Fibroblast of the aortic adventitia (primary cell): ENCODE data around the gene TRAF3IP1. TPM values are rescaled to one million over a fixed set of nuclear protein-coding genes. Genes with fewer than 3 reads are reported as not detected.
A peak's percentile ranks its signal among the peaks of the same experiment; 100 is the strongest.
"Not testable (repeated sequence)": the region's sequence is repeated elsewhere in the genome, so short reads cannot be mapped to it uniquely, and the experiment has no call there.

Experiments
- DNase-seq: peaks from one replicate; pipeline ENCODE4 v3.0.0-alpha.2; 2010; ENCODE audit warnings: low read depth
- H3K4me3 ChIP-seq: 2 replicates; pipeline ENCODE4 v1.5.1; 2011; ENCODE audit warnings: low read depth, mild to moderate bottlenecking, control low read depth, low read length, moderate library complexity
- CTCF ChIP-seq: IDR thresholded peaks from 2 replicates; pipeline ENCODE4 v1.5.1; 2011; ENCODE audit warnings: mild to moderate bottlenecking, low read length, control low read depth, inconsistent platforms; ENCODE audit not compliant: insufficient read depth
- total RNA-seq: library from RNA; depleted of rRNA; stranded (reverse); fragments of >200 nt; gene quantifications from 2 replicates; pipeline ENCODE4 v1.2.3, GENCODE V29; 2012; ENCODE audit warnings: low replicate concordance

The TRAF3IP1 gene, protein sequence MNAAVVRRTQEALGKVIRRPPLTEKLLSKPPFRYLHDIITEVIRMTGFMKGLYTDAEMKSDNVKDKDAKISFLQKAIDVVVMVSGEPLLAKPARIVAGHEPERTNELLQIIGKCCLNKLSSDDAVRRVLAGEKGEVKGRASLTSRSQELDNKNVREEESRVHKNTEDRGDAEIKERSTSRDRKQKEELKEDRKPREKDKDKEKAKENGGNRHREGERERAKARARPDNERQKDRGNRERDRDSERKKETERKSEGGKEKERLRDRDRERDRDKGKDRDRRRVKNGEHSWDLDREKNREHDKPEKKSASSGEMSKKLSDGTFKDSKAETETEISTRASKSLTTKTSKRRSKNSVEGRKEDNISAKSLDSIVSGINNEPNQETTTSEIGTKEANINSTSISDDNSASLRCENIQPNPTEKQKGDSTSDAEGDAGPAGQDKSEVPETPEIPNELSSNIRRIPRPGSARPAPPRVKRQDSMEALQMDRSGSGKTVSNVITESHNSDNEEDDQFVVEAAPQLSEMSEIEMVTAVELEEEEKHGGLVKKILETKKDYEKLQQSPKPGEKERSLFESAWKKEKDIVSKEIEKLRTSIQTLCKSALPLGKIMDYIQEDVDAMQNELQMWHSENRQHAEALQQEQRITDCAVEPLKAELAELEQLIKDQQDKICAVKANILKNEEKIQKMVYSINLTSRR
- 8.4 and 15.9 TPM in 2 replicates for total RNA-seq

GRCh38 chr2:238320246-238320647 is at the start of gene TRAF3IP1:
TSS of gene TRAF3IP1 (plus strand) at chr2:238320518. CDS start at chr2:238320663, 145 bp downstream.
- no peak for TF ChIP-seq CTCF
- H3K4me3 ChIP-seq, result peak within 1 kb of the TSS; percentile 79
- DNase-seq, result peak; percentile 86

GRCh38 chr2:238270606-238271005 is 49.7 kb upstream of the TRAF3IP1 start:
- no peak overlapping the region for H3K4me3 ChIP-seq
- no peak for DNase-seq
- no peak for TF ChIP-seq CTCF

GRCh38 chr2:238271061-238271554 is 49.2 kb upstream of the TRAF3IP1 start:
- H3K4me3 ChIP-seq, result no peak overlapping the region
- no peak for DNase-seq
- no peak for TF ChIP-seq CTCF

- H3K4me3 ChIP-seq, DNase-seq: not testable (repeated sequence)
Measured at GRCh38 chr2:238271686-238272085, 48.6 kb upstream of the TRAF3IP1 start.

DNA sequence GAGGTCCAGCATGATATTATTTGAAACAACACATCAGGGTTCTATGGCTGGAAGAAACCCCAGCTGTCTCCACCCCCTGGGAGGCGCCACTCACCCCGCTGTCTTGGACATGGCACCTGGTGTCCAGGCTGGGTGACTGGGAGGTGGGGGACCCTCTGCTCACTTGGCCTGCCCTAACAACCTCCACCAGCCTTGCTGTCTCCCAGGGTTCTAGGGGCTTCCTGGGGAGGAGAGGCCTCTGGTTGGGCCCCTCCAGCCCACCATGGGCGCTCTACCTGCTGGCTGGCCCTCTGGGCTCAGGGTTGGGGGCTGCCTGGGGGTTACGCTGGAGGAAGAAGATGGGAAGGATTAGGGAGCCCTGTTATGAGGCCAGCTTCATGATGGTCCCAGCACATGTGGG is 48.2 kb upstream of the TRAF3IP1 start:
- no peak overlapping the region for H3K4me3 ChIP-seq
- no peak for DNase-seq
- TF ChIP-seq CTCF, result no peak

- not testable (repeated sequence) for DNase-seq, H3K4me3 ChIP-seq
Measured at GRCh38 chr2:238273433-238273832, 46.9 kb upstream of the TRAF3IP1 start.

DNA sequence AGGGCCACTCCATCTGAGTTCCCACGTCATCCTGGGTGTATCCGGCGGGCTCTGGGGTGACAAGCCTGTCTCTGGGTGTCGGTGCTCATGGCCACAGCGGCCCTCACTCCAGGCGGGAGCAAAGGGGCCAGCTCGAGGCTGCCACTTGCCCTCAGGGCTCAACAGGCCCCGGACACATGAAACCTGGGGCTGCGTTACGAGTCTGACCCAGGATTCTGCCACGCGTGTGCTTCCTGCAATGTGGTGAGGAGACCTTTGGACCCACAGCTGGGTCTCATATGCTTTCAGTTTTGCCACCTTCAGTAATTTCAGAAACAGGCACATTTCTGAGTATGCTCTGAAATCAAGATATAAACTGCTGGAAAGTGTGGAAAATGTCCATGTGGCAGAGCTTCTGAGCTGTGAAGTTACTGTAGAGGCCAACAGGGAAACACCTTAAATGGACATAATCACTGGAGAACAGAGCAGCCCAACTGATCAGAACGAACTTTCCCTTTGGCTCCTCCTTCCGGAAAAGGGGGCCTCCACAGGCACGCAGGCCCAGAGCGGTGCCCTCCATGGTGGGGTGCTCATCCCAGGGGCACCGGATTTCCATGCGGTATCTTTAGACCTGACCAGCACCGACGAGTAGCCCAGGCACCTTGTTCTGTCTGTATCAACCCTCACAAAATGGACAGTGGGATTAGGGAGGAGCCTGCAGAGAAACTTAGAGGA is 46.0 kb upstream of the TRAF3IP1 start:
- TF ChIP-seq CTCF, result no peak
- no peak overlapping the region for H3K4me3 ChIP-seq
- DNase-seq, result no peak
